Measurements from ENCODE around the gene GPR82. TPM values are rescaled to one million over a fixed set of nuclear protein-coding genes. Genes with fewer than 3 reads are reported as not detected.

GPR82 gene
- total RNA-seq, 1 donor from 2014 or later: 0.65 TPM

- peaks cover 9% of the 10 kb centered on the region for H3K4me1 ChIP-seq
- H3K9me3 ChIP-seq: no peaks in the 10 kb centered on the region
- intact Hi-C loops (cut with DNase I): no loop called here
- H3K36me3 ChIP-seq: no peaks in the 10 kb centered on the region
- no peak overlapping the region for H3K27ac ChIP-seq
- ATAC-seq (no peak), DNase-seq (no peak)
- no peak overlapping the region for H3K4me3 ChIP-seq
- TF ChIP-seq CTCF (IDR thresholded peaks at IDR 0.05): no peak
- H3K27me3 ChIP-seq (ENCODE audit: low read depth): no peaks in the 10 kb centered on the region
Observed at GRCh38 chrX:41707218-41707617, 16.8 kb upstream of the GPR82 start.

GRCh38 chrX:41708486-41708885 lies 15.5 kb upstream of the GPR82 start:
- Histone ChIP-seq H3K4me1 (peaks cover 9% of the 10 kb centered on the region), H3K4me3 (no peak overlapping the region), H3K27me3 (ENCODE audit: low read depth) (no peaks in the 10 kb centered on the region), H3K27ac (no peak overlapping the region), H3K9me3 (no peaks in the 10 kb centered on the region), H3K36me3 (no peaks in the 10 kb centered on the region)
- intact Hi-C loops (cut with DNase I): no loop called here
- no peak for TF ChIP-seq CTCF (IDR thresholded peaks at IDR 0.05)
- DNase-seq: no peak
- ATAC-seq: no peak

DNA sequence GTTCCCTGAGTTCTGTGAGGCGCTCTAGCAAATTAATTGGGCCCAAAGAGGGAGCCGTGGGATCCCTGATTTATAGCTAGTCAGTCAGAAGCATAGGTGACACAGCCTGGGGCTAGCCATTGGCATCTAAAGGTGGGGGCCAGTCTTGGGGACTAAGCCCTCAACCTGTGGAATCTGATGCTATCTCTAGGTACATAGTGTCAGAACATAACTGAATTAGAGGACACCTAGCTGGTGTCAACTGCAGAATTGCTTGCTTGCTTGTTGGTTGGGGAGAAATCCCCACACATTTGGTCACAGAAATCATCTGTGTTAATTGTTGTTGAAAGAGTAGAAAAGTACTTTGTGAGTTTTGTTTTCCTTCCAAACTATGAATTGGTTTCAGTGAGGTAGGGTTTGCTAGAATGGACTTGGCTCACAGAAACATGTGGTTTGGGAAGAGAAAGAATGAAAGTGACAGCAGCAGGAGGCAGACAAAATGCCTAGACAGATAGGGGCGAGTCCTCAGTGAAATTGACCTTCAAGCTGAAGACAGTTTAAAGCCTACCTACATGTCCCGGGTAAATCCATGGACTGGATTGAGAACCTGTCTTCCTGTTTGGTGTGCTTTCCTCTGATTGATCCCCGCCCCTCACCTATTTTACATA lies 12.8 kb upstream of the GPR82 start:
- no peak overlapping the region for H3K27ac ChIP-seq
- H3K36me3 ChIP-seq: no peaks in the 10 kb centered on the region
- no peak for ATAC-seq
- no peaks in the 10 kb centered on the region for H3K27me3 ChIP-seq (ENCODE audit: low read depth)
- H3K9me3 ChIP-seq: no peaks in the 10 kb centered on the region
- TF ChIP-seq CTCF (IDR thresholded peaks at IDR 0.05): no peak
- DNase-seq: no peak
- no peak overlapping the region for H3K4me3 ChIP-seq
- intact Hi-C loops (cut with DNase I): no loop called here
- H3K4me1 ChIP-seq: no peaks in the 10 kb centered on the region

- no peak overlapping the region for H3K4me3 ChIP-seq
- DNase-seq: no peak
- no peaks in the 10 kb centered on the region for H3K36me3 ChIP-seq
- H3K9me3 ChIP-seq: no peaks in the 10 kb centered on the region
- intact Hi-C loops (cut with DNase I): no loop called here
- ATAC-seq: no peak
- no peak overlapping the region for H3K27ac ChIP-seq
- no peak for TF ChIP-seq CTCF (IDR thresholded peaks at IDR 0.05)
- no peaks in the 10 kb centered on the region for H3K4me1 ChIP-seq
- no peaks in the 10 kb centered on the region for H3K27me3 ChIP-seq (ENCODE audit: low read depth)
Observed at GRCh38 chrX:41716222-41716621, 7.8 kb upstream of the GPR82 start.

GRCh38 chrX:41716767-41717473 lies 7.1 kb upstream of the GPR82 start:
- Histone ChIP-seq H3K9me3 (no peaks in the 10 kb centered on the region), H3K36me3 (no peaks in the 10 kb centered on the region), H3K4me3 (no peak overlapping the region), H3K27ac (no peak overlapping the region), H3K4me1 (no peaks in the 10 kb centered on the region), H3K27me3 (ENCODE audit: low read depth) (no peaks in the 10 kb centered on the region)
- no peak for TF ChIP-seq CTCF (IDR thresholded peaks at IDR 0.05)
- ATAC-seq (no peak), DNase-seq (no peak)
- intact Hi-C loops (cut with DNase I): no loop called here
